ENCODE data around the gene PLSCR2. TPM values are rescaled to one million over a fixed set of nuclear protein-coding genes. Genes with fewer than 3 reads are reported as not detected.

PLSCR2 gene
- total RNA-seq, 4 donors from 2014 or later = 1.3 TPM; not detected in 3

- no peaks in the 10 kb centered on the region for H3K9me3 ChIP-seq
- TF ChIP-seq CTCF (IDR thresholded peaks at IDR 0.05) (no peak), EP300 (IDR thresholded peaks at IDR 0.05) (no peak), POLR2A (IDR thresholded peaks at IDR 0.05) (no peak), POLR2AphosphoS5 (IDR thresholded peaks at IDR 0.05) (no peak)
- no peak overlapping the region for H3K27ac ChIP-seq
- no peaks in the 10 kb centered on the region for H3K36me3 ChIP-seq
- WGBS, 2 donors (ENCODE audit: low coverage in 1 of 2) = 86 to 98% methylated on average over 2 of the region's 2 CpGs
- no peak for ATAC-seq
- peaks cover 3 to 14% (median 5%) of the 10 kb centered on the region in 3 donors for H3K4me1 ChIP-seq
- H3K27me3 ChIP-seq = no peaks in the 10 kb centered on the region
- H3K4me3 ChIP-seq = no peak overlapping the region
Measured at GRCh38 chr3:146395164-146395563, 74.2 kb downstream of the PLSCR2 start.

GRCh38 chr3:146390957-146391356 lies 78.4 kb downstream of the PLSCR2 start:
- Histone ChIP-seq H3K9me3 (no peaks in the 10 kb centered on the region), H3K27me3 (no peaks in the 10 kb centered on the region), H3K36me3 (no peaks in the 10 kb centered on the region), H3K27ac (peak overlapping the region in 1 of 4 donors; percentile 47), H3K4me1 (peaks cover 5 to 16% (median 5%) of the 10 kb centered on the region in 3 donors), H3K4me3 (no peak overlapping the region)
- TF ChIP-seq EP300 (IDR thresholded peaks at IDR 0.05) (no peak), CTCF (IDR thresholded peaks at IDR 0.05) (no peak), POLR2AphosphoS5 (IDR thresholded peaks at IDR 0.05) (peak; percentile 74), POLR2A (IDR thresholded peaks at IDR 0.05) (no peak)
- peak; percentile 77 for ATAC-seq

- Histone ChIP-seq H3K4me3 (no peak overlapping the region), H3K27ac (peak overlapping the region in 1 of 4 donors; percentile 47), H3K36me3 (no peaks in the 10 kb centered on the region), H3K27me3 (no peaks in the 10 kb centered on the region), H3K9me3 (no peaks in the 10 kb centered on the region), H3K4me1 (peaks cover 5 to 16% (median 5%) of the 10 kb centered on the region in 3 donors)
- 43 to 91% methylated on average over 2 of the region's 2 CpGs for WGBS, 2 donors (ENCODE audit: low coverage in 1 of 2)
- ATAC-seq = no peak
- TF ChIP-seq POLR2AphosphoS5 (IDR thresholded peaks at IDR 0.05) (no peak), POLR2A (IDR thresholded peaks at IDR 0.05) (no peak), EP300 (IDR thresholded peaks at IDR 0.05) (no peak), CTCF (IDR thresholded peaks at IDR 0.05) (no peak)
Measured at GRCh38 chr3:146390006-146390772, 79.2 kb downstream of the PLSCR2 start.

GRCh38 chr3:146387566-146387965 lies 81.8 kb downstream of the PLSCR2 start:
- Histone ChIP-seq H3K4me3 (no peak overlapping the region), H3K36me3 (no peaks in the 10 kb centered on the region), H3K9me3 (no peaks in the 10 kb centered on the region), H3K4me1 (peaks cover 5 to 16% (median 5%) of the 10 kb centered on the region in 3 donors), H3K27me3 (no peaks in the 10 kb centered on the region), H3K27ac (no peak overlapping the region)
- ATAC-seq = no peak
- 29 to 50% methylated on average over 2 of the region's 2 CpGs for WGBS, 2 donors (ENCODE audit: low coverage in 1 of 2)
- TF ChIP-seq POLR2AphosphoS5 (IDR thresholded peaks at IDR 0.05) (no peak), CTCF (IDR thresholded peaks at IDR 0.05) (no peak), EP300 (IDR thresholded peaks at IDR 0.05) (no peak), POLR2A (IDR thresholded peaks at IDR 0.05) (no peak)

GRCh38 chr3:146386936-146387335 lies 82.4 kb downstream of the PLSCR2 start:
- Histone ChIP-seq H3K27me3 (no peaks in the 10 kb centered on the region), H3K4me1 (peaks cover 5 to 16% (median 5%) of the 10 kb centered on the region in 3 donors), H3K27ac (no peak overlapping the region), H3K9me3 (no peaks in the 10 kb centered on the region), H3K4me3 (no peak overlapping the region), H3K36me3 (no peaks in the 10 kb centered on the region)
- 62 to 67% methylated on average over 1 of the region's 1 CpG for WGBS, 2 donors (ENCODE audit: low coverage in 1 of 2)
- TF ChIP-seq POLR2A (IDR thresholded peaks at IDR 0.05) (no peak), EP300 (IDR thresholded peaks at IDR 0.05) (no peak), CTCF (IDR thresholded peaks at IDR 0.05) (no peak), POLR2AphosphoS5 (IDR thresholded peaks at IDR 0.05) (no peak)
- ATAC-seq = no peak
